GM12864 (cell line): ENCODE measurements around the gene SP9.
"Not testable (repeated sequence)": the region's sequence is repeated elsewhere in the genome, so short reads cannot be mapped to it uniquely, and the experiment has no call there.

Experiments used
- DNase-seq: peaks from one replicate; pipeline ENCODE4 v3.0.0-alpha.2; 2011; ENCODE audit warnings: low read depth
- H3K4me3 ChIP-seq: 2 replicates; pipeline ENCODE4 v1.5.1; 2011; ENCODE audit warnings: mild to moderate bottlenecking, low read depth, low read length, control low read depth
- TF ChIP-seq, protein P1 (sequence below): IDR thresholded peaks from 2 replicates; pipeline ENCODE4 v1.5.1; 2011; ENCODE audit warnings: low read depth, mild to moderate bottlenecking, moderate library complexity, low read length, control low read depth, inconsistent platforms; ENCODE audit errors: missing control alignments

SP9 gene

DNA sequence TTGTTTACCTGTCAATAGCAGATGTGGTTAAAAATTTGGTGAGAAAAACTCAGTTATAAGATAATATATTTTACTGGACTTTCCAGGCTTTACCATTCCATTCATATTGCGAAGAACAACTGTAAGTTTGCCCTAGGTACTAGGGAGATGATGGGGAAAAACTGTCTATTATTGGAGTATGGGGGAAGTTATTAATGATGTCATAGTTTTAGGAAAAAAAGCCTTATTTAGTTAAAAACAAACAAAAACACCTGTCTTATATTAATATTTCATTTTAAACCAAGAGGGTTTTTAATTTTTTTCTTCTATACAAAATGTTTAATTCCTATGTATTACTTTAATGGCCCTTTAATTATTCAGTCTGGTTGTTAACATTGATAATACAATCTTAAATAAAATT, 18.2 kb downstream of the SP9 start:
- DNase-seq = no peak
- TF ChIP-seq, protein P1, sequence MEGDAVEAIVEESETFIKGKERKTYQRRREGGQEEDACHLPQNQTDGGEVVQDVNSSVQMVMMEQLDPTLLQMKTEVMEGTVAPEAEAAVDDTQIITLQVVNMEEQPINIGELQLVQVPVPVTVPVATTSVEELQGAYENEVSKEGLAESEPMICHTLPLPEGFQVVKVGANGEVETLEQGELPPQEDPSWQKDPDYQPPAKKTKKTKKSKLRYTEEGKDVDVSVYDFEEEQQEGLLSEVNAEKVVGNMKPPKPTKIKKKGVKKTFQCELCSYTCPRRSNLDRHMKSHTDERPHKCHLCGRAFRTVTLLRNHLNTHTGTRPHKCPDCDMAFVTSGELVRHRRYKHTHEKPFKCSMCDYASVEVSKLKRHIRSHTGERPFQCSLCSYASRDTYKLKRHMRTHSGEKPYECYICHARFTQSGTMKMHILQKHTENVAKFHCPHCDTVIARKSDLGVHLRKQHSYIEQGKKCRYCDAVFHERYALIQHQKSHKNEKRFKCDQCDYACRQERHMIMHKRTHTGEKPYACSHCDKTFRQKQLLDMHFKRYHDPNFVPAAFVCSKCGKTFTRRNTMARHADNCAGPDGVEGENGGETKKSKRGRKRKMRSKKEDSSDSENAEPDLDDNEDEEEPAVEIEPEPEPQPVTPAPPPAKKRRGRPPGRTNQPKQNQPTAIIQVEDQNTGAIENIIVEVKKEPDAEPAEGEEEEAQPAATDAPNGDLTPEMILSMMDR = no peak
- H3K4me3 ChIP-seq = no peak overlapping the region

DNA sequence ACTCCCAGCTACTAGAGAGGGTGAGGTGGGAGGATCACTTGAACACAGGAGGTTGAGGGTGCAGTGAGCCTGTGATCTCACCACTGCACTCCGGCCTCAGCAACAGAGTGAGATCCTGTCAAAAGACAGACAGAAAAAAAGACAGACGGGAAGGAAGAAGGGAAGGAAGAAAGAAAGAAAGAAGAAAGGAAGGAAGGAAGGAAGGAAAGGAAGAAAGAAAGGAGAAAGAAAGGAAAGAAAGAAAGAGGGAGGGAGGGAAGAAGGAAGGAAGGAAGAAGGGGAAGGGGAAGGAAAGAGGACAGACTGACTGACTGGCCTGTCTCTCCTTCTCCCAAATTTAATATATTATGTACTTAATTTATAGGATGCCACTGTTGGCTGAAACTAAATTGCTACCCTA, 21.6 kb downstream of the SP9 start:
- TF ChIP-seq, protein P1 = no peak
- DNase-seq = no peak
- H3K4me3 ChIP-seq = no peak overlapping the region

DNA sequence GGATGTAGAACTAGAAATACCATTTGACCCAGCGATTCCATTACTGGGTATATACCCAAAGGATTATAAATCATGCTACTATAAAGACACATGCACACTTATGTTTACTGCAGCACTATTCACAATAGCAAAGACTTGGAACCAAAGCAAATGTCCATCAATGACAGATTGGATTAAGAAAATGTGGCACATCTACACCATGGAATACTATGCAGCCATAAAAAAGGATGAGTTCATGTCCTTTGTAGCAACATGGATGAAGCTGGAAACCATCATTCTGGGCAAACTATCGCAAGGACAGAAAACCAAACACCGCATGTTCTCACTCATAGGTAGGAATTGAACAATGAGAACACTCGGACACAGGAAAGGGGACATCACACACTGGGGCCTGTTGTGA, 24.9 kb downstream of the SP9 start:
- not testable (repeated sequence) for H3K4me3 ChIP-seq, DNase-seq

DNA sequence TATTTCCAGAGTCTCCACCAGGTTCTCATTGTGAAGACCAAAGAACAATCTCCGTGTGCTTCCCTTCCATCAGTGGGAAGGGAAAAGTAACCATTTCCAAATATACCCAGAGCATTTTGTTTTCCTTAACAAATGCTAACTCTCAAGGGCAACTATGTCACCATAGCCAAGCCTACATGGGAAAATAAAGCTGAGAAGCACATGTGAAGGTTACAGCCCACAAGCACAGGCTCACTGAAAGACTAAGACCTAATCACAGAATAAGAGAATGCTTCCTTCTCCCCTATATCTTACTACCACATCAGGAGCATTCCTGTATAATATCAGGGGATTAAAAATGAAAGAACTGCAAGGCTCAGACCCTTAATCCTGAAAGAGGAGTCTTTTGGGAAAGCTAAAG, 28.2 kb downstream of the SP9 start:
- no peak for DNase-seq
- no peak overlapping the region for H3K4me3 ChIP-seq
- TF ChIP-seq, protein P1 = no peak

DNA sequence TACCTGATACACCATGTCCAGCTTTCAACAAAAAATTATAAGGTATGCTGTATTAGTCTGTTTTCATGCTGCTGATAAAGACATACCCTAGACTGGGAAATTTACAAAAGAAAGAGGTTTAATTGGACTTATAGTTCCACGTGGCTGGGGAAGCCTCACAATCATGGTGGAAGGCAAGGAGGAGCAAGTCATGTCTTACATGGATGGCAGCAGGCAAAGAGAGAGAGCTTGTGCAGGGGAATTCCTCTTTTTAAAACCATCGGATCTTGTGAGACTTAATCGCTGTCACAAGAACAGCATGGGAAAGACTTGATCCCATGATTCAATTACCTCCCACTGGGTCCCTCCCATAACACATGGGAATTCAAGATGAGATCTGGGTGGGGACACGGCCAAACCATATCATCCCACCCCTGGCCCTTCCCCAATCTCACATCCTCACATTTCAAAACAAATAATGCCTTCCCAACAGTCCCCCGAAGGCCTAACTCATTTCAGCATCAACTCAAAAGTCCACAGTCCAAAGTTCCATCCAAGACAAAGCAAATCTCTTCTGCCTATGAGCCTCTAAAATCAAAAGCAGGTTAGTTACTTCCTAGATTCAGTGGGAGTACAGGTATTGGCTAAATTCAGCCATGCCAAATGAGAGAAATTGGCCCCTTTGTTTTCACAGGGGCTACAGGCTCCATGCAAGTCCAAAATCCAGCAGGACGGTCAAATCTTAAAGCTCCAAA, 28.9 kb downstream of the SP9 start:
- H3K4me3 ChIP-seq, DNase-seq: not testable (repeated sequence)

DNA sequence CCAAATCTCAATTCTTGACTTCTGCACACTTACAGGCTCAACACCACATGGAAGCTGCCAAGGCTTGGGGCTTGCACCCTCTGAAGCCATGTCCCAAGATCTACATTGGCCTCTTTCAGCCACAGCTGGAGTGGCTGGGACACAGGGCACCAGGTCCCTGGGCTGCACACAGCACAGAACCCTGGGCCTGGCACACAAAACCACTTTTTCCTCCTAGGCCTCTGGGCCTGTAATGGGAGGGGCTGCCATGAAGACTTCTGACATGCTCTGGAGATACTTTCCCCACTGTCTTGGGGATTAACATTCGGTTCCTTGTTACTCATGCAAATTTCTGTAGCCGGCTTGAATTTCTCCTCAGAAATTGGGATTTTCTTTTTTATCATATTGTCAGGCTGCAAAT, 29.9 kb downstream of the SP9 start:
- H3K4me3 ChIP-seq = no peak overlapping the region
- no peak for DNase-seq
- TF ChIP-seq, protein P1 = no peak

DNA sequence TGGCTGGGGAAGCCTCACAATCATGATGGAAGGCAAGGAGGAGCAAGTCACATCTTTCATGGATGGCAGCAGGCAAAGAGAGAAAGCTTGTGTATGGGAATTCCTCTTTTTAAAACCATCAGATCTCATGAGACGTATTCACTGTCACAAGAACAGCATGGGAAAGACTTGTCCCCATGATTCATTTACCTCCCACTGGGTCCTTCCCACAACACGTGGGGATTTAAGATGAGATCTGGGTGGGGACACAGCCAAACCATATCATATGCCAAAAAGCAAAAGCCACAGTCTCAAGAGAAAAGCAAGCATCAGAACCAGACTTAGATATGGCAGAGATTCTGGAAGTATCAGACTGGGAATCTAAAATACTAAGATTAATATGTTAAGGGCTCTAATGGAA, 30.8 kb downstream of the SP9 start:
- TF ChIP-seq, protein P1 = no peak
- H3K4me3 ChIP-seq = no peak overlapping the region
- no peak for DNase-seq

DNA sequence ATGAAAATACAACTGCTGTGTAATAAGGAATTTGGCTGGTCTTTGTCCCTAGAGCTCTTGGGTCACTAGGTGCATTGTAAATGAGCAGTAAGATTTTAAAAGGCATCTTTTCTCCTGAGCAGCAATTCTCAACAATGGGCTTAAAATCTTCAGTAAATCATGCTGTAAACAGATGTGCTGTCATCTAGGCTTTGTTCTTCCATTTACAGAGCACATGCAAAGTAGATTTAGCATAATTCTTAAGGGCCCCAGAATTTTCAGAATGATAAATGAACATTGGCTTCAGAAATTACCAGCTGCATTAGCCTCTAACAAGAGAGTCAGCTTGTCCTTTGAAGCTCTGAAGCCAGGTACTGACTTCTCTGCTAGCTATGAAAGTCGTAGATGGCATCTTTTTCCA, 33.9 kb downstream of the SP9 start:
- TF ChIP-seq, protein P1 = no peak
- DNase-seq = no peak
- no peak overlapping the region for H3K4me3 ChIP-seq
